GM19351 (cell line): ENCODE measurements around the gene MTCL3.

Experiments
- ATAC-seq: cut with Tn5 transposase; IDR thresholded peaks from one replicate; pipeline ENCODE4 v1.9.1; 2021; ENCODE audit warnings: mild to moderate bottlenecking, moderate library complexity; ENCODE audit not compliant: unreplicated experiment

MTCL3 gene

DNA sequence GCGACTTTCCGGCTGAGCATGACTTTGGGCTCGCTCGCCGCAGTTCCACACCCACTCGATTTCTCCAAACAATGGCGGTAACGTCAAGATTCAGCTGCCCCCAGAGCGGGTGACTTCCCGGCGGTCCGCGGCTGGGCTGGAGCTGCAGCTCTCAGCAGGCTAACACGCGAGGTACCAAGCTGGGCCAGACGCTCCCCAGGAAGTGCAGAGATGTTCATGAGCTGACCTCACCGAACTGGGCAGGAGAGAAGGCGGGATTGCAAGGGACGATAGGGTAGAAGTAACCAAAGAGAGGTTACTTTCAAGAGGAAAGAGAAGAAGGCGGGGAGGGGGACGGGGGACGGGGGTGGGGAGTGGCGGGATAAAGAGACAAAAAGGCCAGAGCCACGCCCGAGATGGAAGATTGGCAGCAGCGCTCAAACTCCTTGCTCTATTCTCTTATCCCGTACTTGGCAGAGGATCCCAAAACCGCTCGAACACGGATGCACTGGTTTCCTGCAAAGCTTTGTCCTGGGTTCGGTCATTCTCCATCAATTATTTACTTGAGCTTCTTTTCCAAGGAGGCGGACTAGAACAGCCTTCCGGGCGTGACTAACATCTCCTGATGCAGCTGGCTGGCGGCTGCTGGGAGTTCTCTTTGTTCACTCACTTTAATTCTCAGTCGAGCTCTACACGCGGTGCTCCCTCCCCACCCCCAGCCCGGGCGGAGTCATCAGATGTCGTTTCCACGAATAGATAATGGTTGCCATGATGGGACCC is at the start of gene MTCL3:
Gene MTCL3, minus strand, starts transcription at position 626 of the 759 bp plus-strand sequence.
- ATAC-seq = no peak

DNA sequence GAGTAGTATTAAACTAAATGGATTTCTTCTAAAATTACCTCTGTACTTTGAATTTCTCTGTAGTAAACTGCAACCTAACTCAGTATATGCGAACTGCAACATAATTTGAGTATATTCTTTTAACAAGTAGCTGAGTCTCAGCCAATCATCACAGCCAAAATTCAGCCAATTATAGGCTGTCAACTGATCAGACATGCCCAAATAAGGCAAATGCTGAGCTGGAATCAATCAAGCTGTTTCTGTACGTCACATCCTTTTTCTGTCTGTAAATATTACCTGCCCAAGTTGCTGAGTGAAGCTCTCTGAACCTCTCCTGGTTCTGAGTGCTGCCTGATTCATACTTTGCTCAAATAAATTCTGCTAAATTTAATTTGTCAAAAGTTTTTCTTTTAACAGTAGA is 48.3 kb upstream of the MTCL3 start:
- no peak for ATAC-seq

DNA sequence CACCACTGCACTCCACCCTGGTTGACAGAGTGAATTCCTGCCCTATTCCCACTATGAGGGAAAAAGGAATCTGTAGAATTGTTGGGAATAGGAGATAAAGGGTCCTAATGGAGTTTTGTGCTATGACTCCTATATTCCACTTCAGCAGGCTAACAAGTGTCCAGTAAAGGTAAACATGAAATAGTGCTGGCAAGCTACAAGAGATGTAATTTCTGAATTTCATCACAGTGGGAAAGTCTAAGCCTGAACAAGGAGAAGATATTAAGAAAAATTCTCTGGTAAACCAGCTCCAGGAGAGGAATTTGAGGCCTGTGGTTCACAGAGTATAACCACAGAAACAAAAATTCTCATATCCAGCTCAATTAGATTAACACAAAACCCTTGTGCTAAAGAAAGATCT is 47.5 kb upstream of the MTCL3 start:
- no peak for ATAC-seq

DNA sequence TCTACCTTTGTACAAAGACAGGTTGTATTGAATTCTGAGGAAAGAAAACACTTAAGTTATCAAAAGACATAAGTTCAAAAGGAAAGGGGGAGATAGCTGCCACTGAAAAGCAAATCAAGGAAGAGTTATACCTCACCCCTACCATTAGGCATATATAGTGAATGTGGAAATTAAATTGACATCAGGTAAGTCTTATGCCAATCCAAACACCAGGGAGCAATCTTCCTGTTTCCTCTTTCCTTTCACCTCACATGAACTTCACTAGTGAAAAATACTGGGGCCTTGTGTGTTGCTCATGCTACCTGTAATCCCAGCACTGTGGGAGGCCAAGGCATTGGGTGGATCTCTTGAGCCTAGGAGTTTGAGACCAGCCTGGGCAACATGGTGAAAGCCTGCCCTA is 47.0 kb upstream of the MTCL3 start:
- no peak for ATAC-seq

DNA sequence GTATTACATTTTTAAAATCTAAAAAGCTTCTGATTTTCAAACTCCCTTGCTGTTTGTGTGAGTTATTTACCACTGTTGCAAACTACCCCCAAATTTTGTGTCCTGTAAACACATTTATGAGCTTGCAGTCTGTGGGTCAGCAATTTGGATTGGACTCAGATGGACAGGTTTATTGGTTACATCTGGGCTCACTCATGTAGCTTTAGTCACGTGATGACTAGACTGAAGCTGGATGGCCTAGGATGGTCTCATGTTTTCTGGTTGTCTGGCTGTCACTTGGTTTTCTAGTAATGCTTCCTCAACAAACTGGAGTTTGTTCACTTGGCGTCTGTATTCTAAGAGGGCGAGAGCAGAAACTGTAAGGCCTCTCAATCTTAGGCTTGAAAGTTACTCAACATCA is 45.6 kb upstream of the MTCL3 start:
- ATAC-seq = no peak

DNA sequence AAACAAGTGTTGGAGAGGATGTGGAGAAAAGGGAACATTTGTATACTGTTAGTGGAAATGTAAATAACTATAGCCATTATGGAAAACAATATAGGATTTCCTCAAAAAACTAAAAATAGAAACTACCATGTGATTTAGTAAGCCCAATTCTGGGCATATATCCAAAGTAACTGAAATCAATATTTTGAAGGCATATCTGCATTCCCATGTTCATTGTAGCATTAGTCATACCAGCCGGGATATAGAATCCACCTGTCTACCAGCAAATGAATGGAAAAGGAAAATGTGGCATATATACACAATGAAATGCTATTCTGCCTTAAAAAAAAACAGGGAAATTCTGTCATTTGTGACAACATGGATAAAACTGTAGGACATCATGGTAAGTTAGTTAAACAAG is 42.5 kb upstream of the MTCL3 start:
- ATAC-seq = no peak

DNA sequence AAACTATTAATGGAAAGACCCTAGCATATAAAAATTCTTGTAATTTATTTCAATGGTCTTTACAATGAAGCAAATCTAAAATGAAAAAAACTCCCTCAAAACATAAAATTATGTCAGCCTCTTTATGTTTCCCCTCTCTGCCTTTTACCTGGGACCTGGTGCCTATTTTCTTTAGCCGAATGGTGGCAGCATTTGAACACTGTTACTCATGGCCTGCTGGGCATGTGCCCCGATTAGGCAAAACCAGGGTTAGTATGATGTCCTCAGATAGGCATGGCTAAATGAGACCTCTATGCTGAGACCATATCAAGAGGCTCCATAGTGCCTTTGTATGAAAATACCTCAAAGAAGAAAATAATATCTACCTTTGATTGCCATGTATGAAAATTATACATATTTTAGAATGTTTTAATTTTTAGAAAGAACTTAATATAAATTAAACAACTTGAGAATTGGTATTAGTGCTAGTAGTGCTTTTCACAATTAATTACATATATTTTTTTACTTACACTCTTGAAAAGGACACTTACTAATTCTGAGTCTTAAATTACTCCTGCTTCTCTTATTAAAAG is 35.4 kb upstream of the MTCL3 start:
- ATAC-seq = peak; percentile 84

DNA sequence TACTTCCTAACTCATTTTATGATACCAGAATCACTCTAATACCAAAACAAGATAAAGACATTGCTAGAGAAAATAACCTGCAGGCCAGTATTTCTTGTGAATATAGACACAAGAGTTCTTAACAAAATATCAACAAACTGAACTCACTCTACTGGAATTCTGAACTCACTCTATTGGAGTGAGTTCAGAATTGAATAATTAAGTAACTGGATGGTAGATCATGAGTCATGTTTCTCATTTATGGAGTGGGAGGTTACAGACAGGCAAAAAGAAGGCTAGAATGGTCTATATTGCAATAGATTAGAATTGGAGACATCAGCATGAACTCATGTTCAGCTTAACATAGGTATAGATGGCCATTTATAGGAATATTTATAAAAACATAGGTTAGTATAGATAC is 31.3 kb upstream of the MTCL3 start:
- no peak for ATAC-seq

DNA sequence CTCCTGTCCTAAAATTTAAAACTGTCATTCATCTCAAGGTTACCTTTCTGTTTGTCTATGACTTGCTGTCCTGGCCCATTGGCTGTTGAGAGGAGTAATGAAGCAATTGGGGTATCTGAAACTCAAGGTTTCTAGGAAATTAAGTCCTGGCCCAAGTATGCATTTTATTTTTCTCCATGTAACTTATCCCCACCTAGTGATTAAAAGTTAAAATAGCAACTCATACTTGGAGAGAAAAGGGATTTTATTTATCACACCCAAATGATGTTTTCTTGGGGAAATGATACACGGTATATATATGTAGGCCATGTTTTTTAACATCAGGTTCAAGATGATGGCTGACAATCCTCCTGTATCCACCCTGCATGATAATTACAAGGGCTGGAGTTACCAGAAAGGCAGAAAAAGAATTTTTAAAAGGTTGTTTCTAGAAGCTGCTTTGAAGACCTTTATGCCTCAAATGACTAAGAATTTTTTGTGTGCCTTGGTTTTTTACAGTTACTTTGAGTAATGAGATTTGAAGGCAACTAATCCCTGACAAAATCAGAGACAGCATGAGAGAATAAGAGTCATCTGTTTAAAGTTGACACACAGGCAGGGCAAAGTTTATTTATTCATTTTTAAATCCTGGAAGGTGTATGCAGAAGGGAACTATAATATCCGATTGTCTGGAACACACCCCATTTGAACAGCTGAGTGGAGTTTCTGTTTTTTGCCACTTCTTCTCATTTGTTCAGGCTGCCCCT is 28.9 kb upstream of the MTCL3 start:
- ATAC-seq = no peak

DNA sequence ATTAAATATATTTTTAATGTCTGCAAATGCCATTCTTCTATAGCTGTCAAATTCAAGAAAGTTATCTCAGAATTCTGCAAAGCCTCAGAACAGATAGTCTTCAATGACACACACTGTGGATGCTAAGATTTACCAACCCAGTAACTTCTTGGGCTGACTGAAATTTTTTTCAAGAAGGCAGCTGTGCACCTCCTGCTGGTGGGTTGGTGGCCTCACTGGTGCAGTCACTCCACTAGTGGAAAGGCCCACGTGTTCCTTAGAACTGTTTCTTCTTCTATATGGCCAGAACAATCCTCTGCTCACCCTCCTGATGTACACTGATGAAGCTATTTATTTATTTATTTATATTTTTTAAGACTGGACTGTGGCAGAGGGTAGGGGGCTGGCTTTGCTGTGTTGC is 28.1 kb upstream of the MTCL3 start:
- ATAC-seq = peak; percentile 69

DNA sequence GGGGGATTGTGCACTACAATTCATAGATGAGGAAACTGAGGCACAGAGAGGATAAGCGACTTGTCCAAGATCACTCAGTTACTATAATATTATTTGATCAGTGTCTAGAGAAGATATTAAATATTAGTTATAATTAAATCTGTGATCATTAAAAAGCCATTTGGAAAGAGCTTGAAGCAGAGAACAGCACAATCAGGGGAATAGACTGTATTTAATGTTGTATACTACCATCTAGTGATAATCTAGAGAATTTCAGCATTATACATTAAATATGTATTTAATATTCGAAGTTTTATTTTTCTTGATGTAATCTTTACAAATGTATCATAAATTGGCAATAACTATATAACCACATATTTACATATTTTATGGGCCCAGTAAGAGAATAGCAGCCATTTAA is 20.1 kb upstream of the MTCL3 start:
- peak; percentile 59 for ATAC-seq

DNA sequence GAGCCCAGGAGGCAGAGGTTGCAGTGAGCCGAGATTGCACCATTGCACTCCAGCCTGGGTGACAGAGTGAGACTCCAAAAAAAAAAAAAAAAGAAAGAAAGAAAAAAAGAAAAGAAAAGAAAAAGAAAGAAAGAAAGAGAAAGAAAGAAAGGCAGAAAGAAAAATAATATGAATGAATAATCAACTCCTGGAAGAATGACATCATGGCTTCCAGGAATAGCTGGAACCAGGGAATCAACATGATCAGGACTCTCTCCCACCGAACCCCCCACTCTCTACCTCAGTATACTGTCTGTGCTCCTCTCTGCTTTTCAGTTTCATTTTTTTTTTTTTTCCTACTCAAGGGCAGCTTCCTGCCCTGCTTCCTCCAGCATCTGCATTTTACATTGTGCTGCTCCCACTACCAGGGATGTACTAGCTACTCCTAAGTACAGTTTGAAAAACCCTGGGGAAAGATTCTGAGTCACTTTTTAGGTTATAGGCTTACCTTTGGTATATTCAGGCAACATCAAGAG is 19.7 kb upstream of the MTCL3 start:
- ATAC-seq = peak; percentile 19

DNA sequence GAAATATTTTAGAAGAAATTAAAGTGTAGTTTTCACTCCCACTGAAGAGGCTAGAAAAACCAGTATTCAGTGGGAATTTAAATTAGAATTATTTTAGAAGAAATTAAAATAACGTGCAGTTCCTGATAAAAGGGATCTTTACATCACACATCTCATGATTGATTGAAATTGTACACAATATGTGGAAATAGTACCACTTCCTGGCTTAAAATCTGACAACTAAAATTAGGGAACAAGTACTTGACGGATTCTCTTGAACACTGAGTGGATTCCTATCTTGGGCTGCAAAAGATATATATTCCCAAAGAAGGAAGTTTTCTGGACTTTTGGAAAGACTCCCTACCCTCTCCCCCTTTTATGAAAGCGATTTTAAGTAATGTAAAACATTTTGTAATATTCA is 14.6 kb upstream of the MTCL3 start:
- no peak for ATAC-seq

DNA sequence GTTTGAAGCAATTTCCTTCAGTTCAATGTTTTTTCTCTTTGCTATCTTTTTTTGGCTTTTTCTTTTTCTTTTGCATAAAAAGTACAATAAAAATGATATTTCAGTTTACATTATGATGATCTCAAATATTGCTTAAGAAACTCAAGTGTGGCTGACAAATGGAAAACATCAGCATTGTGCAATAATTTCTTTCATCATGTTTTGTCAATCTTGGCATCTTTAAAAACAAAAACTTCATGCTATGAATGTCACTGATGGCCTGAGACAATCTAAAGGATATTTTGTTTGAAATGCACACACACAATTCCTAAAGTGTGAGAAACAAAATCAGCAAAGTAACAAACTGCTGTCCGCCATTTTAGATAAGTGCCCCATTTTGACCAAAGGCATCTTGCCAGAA is 13.9 kb upstream of the MTCL3 start:
- ATAC-seq = no peak

DNA sequence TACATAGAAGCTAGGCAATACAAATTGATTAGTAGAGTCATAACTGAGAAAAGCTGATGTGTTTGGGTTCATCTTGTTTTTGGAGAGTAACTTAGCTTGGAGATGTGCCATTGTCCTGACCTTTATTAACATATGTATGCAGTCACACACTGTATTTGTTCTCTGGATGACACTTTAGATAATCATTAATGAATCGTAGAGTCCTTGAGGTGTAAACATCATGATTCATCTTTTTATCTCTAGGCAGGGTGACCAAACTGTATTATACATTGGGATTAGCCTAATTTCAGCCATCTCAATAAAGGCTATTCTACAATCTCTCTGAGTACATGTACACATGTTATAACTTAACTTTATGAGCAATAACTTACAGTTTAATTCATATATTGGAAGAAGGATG is 3.6 kb upstream of the MTCL3 start:
- no peak for ATAC-seq

DNA sequence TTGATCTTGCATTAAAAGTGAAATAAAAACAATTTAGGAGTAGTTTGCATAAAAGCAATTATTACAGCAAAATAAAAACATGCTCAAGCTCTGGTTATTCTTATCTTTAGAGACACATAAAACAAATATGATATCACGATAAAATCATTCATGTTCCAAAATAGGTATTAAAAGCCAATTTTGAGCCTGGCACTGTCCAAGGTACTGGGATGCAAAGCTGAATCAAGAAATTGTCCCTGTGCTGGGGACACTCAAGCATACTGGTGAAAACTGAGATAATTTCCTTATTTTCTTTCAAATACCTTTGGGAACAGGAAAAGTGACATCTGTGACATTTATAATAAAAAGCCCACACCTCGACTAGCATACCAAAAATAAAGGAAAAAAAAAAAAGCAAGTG is 931 bp upstream of the MTCL3 start:
- no peak for ATAC-seq

DNA sequence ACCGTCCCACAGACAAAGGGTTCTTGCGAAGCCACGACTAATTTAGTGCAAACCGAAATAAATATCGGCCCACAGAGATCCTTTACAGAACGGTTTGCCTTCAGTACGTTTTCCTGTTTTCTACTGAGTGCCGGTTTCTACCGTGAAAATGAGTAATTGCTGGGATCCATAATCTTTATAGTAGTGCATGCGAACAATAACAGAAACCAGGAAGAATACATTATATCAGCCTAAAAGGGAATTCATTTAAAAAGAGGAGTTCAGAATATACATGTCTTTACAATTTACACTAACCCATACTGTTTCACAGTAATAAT is 292 bp upstream of the MTCL3 start:
- no peak for ATAC-seq

DNA sequence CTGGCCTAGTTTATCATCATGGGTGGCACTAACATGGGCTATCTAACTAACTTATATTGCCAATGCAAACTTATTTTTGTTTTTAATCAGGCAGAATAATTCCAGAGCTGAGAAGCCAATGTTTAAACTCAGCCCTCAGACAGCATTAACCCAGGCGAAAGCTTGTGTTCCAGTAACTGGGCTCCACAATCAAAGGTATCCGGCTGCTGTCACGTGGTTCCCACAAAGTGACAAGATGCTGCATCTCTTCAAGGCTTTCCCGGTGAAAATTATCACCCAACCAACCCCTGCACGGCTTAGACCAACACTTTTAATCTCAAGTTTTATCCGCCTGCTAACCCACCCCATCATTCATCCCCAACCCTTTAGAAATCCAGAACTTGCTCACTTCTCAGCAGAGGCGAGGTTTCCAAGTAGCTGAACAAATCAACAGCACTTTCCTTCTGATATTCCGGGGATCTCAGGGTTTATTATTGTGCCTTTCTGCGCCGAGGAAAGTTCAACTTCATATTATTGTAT is 885 bp downstream of the MTCL3 start:
- no peak for ATAC-seq

DNA sequence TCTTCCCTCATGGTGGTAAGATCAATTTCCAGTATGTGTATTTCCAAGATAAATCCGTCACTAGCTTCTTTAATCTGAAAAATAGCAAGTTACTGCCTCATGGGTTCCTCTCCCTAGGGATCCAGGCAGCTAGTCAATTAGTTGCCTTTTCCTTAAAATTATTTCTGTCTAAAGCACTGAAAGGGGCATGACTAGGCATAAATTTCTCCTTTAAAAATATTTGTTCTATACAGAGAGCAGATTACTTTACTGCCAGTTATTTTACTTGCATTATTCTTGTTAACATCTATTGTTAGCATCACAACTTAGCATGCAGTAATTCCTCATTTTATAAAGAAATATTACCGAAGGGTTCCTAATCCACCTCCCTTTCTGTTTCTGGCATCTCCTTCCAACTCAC is 1.4 kb downstream of the MTCL3 start:
- no peak for ATAC-seq

DNA sequence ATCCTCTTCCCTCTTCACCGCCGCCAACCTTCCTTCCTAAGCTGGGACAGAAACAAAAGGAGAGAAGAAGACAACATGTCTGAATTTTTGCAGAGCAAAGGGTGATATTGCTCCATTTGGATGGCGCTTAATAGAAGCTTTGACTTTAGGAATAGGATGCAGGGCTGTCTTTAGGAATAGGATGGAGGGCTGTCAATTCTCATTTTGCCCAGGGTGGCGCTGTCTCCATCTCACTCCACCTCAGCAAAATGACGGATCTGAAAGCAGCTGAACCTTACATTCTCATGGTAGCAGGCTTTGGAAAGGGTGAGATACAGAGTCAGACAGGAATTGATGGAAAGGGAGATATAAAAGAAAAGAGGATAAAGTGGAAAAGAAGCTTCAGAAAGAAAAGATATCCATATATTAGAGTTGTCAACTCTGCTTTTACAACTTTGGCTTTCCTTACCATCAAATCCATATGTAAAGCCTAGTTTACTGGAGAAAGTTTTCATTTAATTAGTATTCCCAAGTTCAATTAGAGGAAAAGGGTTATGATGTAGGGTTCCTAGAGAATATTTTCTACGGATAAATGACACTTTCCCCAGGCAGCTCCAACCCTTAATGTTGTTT is 2.4 kb downstream of the MTCL3 start:
- peak; percentile 67 for ATAC-seq
